ENCODE measurements around the gene EYS. TPM values are rescaled to one million over a fixed set of nuclear protein-coding genes. Genes with fewer than 3 reads are reported as not detected.

EYS gene
- total RNA-seq, 4 donors from 2014 or later = under 0.01 TPM; not detected in 3

DNA sequence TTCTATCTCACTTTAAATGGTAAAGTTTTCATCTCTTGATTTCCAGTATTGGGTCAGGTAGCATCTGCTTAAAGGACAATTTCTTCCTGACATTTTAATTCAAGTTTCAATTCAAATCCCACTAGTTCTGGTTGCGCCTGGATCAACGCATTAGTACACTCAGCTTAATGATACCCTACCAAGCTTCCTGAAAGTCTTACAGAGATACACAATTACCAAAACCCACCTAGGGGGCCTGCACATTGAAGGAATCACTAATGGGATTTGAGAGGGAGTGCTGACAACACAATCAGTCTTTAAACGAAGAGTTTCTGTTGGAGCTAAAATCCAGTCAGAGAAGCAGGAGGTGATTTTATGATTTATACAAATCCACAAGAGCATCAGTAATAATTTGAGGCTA lies 1778.4 kb downstream of the EYS start:
- Histone ChIP-seq H3K27me3 (no peaks in the 10 kb centered on the region), H3K36me3 (no peaks in the 10 kb centered on the region), H3K27ac (replicated peaks in 1 of 4) (no peak overlapping the region), H3K4me1 (no peaks in the 10 kb centered on the region), H3K4me3 (no peak overlapping the region), H3K9me3 (no peaks in the 10 kb centered on the region)
- no peak for DNase-seq (ENCODE audit: extremely low spot score)
- 79% methylated on average over 3 of the region's 3 CpGs for WGBS
- intact Hi-C loops (cut with DNase I) = no loop called here
- no peak for TF ChIP-seq EP300 (IDR thresholded peaks at IDR 0.05)
- no peak for TF ChIP-seq POLR2AphosphoS5 (IDR thresholded peaks at IDR 0.05)
- TF ChIP-seq, protein P1, sequence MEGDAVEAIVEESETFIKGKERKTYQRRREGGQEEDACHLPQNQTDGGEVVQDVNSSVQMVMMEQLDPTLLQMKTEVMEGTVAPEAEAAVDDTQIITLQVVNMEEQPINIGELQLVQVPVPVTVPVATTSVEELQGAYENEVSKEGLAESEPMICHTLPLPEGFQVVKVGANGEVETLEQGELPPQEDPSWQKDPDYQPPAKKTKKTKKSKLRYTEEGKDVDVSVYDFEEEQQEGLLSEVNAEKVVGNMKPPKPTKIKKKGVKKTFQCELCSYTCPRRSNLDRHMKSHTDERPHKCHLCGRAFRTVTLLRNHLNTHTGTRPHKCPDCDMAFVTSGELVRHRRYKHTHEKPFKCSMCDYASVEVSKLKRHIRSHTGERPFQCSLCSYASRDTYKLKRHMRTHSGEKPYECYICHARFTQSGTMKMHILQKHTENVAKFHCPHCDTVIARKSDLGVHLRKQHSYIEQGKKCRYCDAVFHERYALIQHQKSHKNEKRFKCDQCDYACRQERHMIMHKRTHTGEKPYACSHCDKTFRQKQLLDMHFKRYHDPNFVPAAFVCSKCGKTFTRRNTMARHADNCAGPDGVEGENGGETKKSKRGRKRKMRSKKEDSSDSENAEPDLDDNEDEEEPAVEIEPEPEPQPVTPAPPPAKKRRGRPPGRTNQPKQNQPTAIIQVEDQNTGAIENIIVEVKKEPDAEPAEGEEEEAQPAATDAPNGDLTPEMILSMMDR (IDR thresholded peaks at IDR 0.05) = no peak
- TF ChIP-seq POLR2A (IDR thresholded peaks at IDR 0.05; ENCODE audit: low read depth) = no peak

DNA sequence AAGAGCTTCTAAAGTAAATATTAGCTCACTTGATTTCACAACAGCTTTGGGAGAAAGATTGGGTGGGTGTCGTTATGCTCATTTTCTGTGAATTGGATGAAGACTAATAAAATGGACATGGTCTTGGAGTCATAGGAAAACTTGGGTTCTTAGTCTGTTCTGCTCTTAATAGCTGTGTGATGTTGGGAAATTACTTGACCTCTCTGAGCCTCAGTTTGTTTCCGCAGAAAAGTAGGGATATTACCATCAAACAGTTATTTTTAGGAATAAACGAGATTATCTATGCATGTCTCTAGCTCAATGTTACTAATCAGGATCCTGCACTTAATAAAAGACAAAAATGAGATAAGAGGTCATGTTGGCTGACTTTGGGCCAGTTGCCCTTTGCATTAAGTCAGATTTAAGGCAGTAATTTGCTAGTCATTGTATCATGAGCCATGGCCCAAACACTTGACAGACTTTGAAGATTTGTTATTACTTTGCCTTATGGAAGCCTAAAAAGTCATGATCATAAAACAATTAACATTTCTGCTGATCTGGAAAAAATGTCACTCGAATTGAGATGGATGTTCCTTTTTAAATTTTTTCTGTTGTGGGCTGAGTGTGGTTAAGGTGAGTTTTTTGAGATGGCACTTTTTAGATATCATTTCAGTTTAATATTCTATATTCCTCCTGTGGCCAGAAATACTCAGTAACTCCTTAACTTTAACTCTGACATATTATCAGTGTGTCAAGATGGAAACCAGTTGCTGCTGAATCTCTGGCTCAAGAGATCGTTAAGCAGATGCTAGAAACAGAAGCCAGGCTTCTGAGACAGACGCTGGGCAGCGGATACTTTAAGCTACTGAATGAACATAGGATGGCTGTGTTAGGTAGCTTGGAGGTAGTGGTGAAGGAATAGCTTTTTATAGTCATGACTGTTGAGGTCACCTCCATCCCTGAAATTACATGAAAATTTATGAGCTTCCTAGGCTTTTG lies 1779.8 kb downstream of the EYS start:
- intact Hi-C loops (cut with DNase I) = no loop called here
- Histone ChIP-seq H3K4me3 (no peak overlapping the region), H3K27ac (replicated peaks in 1 of 4) (no peak overlapping the region), H3K27me3 (no peaks in the 10 kb centered on the region), H3K4me1 (no peaks in the 10 kb centered on the region), H3K36me3 (no peaks in the 10 kb centered on the region), H3K9me3 (no peaks in the 10 kb centered on the region)
- WGBS = 54% methylated on average over 7 of the region's 7 CpGs
- TF ChIP-seq EP300 (IDR thresholded peaks at IDR 0.05) = no peak
- TF ChIP-seq POLR2AphosphoS5 (IDR thresholded peaks at IDR 0.05) = no peak
- TF ChIP-seq, protein P1 (IDR thresholded peaks at IDR 0.05) = no peak
- no peak for TF ChIP-seq POLR2A (IDR thresholded peaks at IDR 0.05; ENCODE audit: low read depth)
- no peak for DNase-seq (ENCODE audit: extremely low spot score)

DNA sequence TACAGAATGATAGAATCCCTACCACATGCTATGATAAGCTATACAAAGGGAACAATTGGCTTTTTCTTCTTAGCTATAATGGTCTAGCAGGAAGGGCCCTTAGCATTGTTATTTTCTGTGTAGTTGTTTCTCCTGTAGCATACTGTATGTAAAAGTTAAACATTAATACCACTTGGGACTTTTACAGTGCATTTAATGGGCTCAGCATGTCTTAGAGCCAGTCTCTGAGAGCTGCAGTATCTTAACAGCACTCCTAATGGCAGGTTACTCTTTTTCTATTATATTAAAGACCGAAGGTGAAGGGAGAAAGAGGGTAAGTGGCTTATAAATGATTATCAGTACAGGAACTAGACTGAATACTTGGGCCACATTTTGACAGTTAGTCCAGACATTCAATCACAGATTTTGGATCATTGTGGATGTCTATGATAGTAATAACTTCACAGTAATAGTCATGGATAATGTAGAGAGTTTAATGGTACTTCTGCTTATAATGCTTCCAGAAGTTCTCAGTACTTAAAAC lies 1780.7 kb downstream of the EYS start:
- Histone ChIP-seq H3K4me1 (no peaks in the 10 kb centered on the region), H3K27me3 (no peaks in the 10 kb centered on the region), H3K36me3 (no peaks in the 10 kb centered on the region), H3K9me3 (no peaks in the 10 kb centered on the region), H3K4me3 (no peak overlapping the region), H3K27ac (replicated peaks in 1 of 4) (no peak overlapping the region)
- intact Hi-C loops (cut with DNase I) = no loop called here
- WGBS = 71% methylated on average over 1 of the region's 1 CpG
- TF ChIP-seq EP300 (IDR thresholded peaks at IDR 0.05) (no peak), POLR2AphosphoS5 (IDR thresholded peaks at IDR 0.05) (no peak), POLR2A (IDR thresholded peaks at IDR 0.05; ENCODE audit: low read depth) (no peak)
- TF ChIP-seq, protein P1 (IDR thresholded peaks at IDR 0.05) = no peak
- no peak for DNase-seq (ENCODE audit: extremely low spot score)

DNA sequence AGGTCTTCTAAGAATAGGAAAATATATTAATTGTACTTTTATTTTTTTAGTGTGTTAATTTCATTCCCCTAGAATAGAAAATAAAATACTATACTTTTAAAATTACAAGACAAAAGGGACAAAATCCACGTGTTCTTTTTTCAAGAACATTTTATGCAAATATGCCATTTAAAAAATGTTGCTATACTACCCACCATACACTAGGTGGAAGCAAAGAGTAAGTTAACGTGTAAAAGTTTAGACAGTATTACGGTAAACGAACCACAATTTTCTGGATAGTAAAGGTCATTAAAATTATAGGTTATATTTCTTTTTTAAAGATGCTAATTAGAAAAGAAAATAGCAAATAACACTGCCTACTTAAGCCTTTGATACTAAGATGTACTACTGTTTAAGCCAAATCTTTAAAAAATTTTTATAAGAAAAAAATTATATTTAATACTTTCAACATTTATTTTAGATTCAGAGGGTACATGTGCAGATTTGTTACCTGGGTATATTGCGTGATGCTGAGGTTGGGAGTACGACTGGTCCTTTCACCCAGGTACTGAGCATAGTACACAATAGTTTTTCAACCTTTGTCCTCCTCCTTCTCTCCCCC lies 1783.8 kb downstream of the EYS start:
- intact Hi-C loops (cut with DNase I) = no loop called here

More for the DNA sequence above, 1783.8 kb downstream of the EYS start:
- Histone ChIP-seq H3K27ac (replicated peaks in 1 of 4) (no peak overlapping the region), H3K36me3 (no peaks in the 10 kb centered on the region), H3K9me3 (no peaks in the 10 kb centered on the region), H3K27me3 (no peaks in the 10 kb centered on the region), H3K4me1 (no peaks in the 10 kb centered on the region), H3K4me3 (no peak overlapping the region)
- 12% methylated on average over 6 of the region's 6 CpGs for WGBS
- no peak for DNase-seq (ENCODE audit: extremely low spot score)
- TF ChIP-seq POLR2AphosphoS5 (IDR thresholded peaks at IDR 0.05) (no peak), EP300 (IDR thresholded peaks at IDR 0.05) (no peak), POLR2A (IDR thresholded peaks at IDR 0.05; ENCODE audit: low read depth) (no peak)
- TF ChIP-seq, protein P1 (IDR thresholded peaks at IDR 0.05) = peak; percentile 52 to 69 (median 53)
